Stimulated activated CD8-positive, alpha-beta memory T cell treated with anti-CD3 and anti-CD28 coated beads, Interleukin-2, amount 100 ng/mL, for 1 hour (primary cell): ENCODE measurements around the gene RBMS3.

Experiments
- DNase-seq, 2 donors: peaks; one replicate each; pipeline ENCODE4 v3.0.0-alpha.2; 2020; ENCODE audit warnings: low read depth in 2 of 2

Gene RBMS3

GRCh38 chr3:29576675-29577074, 295.8 kb downstream of the RBMS3 start:
- no peak for DNase-seq

DNA sequence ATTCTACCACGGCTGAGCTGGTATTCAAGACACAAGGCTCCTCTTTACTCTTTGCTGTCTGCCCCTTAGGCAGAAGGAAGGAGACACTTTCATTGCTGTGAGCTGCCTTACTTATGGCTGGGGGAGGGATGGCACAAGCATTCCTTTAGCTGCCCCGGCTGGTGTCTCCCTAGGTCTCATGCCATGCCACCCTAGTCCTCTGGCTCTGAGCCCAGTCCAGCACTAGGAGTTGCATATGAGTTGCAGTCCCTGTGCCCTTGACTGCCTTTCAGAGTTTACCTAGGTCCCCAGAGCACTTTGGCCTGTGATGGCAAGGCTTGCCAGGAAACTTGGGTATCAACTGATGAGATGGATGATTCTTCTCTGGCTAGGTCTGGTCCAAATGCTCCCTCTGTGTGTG, 296.4 kb downstream of the RBMS3 start:
- no peak for DNase-seq

GRCh38 chr3:29581311-29581710, 300.4 kb downstream of the RBMS3 start:
- DNase-seq, result no peak

GRCh38 chr3:29582273-29582672, 301.4 kb downstream of the RBMS3 start:
- no peak for DNase-seq

DNA sequence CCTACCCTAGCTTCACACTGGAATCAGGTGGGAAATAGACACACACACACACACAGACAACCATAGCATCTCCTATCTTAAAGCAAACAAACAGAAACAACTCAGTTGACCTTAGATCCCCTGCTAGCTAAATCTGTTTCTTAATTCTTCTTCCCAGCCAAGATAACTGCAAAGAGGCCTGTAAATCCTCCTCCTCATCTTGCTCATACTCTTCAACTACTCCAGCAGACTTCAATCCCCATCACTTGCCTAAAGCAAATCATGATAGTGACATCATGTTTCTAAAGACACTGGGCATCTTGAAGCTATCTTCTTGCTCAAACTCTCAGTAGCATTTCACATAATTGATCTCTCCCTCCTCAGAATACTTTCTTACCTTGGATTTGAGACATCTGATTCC, 303.0 kb downstream of the RBMS3 start:
- no peak for DNase-seq

- DNase-seq, result no peak
Observed at GRCh38 chr3:29585368-29585767, 304.5 kb downstream of the RBMS3 start.

GRCh38 chr3:29587340-29587739, 306.5 kb downstream of the RBMS3 start:
- DNase-seq, result no peak

GRCh38 chr3:29590012-29590411, 309.1 kb downstream of the RBMS3 start:
- DNase-seq, result no peak

DNA sequence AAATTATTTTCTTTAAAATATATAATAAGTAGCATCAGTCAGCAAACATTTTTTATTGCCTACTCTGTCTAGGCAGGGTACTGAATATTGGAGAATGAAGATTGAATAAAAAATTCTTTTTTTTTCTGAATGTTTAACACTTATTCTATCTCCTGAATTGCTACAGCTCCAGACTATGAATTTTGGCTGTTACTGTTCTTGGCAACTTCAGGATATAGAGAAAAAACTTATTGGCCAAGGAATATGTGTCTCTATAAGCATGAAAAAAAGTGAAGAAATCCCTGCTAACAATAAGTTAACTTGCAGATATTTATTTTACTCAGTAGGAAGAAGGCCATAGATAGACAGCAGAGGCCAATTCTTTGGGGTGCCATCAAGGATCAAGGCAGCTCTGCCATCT, 309.6 kb downstream of the RBMS3 start:
- DNase-seq, result no peak

DNA sequence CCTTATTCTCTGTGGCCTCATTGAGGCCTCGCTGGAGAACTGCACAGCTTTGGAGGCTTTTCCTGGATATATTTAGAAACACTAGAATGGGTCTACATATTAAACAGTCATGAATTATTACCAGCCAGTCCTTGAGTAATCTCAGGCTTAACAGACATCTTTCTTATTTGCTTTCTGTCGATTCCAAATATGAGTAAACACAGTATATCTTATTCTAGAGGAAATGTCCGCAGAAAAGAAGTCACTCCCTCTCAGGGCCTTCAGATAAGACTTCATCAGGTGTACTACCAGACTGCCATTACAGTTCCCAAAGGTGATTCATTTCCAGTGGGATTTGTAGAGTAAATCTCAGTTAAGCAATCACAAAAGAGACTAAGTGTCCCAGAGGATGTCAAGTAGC, 310.7 kb downstream of the RBMS3 start:
- DNase-seq, result no peak

- DNase-seq, result no peak
Observed at GRCh38 chr3:29593802-29594201, 312.9 kb downstream of the RBMS3 start.

DNA sequence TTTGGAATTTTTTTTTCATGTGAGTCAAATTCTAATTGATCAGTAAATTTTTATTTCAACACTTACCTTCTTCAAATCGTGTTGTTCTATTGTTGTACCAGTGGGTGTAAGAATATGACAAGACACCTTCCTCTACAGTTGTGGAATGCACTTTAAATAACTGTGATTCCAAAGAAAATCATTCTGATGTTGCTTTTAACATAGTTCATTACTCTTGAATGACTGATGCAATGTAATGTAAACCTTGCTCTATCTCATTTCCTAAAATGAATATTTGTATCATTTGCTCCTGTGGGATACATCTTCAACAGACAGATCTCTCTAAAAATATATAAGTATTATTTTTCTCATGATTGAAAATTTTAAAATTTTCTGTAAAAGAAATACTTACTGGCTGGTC, 313.4 kb downstream of the RBMS3 start:
- no peak for DNase-seq

DNA sequence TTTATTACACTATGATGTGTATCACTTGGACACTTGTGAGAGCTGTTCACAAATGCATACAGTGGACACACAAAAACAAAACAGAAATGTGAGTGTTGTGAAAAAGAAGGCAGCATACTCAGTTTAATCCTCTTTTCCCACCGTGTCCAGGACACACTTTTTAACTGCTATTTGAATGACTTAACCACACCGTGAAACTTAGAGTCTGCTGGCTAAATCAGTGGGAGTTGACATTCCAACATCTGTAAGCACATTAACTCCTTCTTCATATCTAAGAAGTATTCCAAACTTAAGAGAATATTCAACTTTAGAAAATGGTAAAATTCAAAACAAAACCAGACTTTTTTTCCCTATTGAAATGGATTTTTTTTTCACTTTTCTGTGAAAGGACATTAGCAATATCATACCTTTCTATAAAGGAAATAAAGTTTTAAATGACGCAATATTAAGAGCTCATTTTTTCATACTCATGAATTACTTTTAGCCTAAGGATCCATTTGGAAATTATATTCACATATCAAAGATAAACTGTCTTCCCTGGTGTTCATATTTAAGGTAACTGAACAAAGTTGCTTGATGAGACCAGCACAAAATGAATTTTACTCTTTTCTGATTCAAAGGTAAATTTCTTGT, 316.6 kb downstream of the RBMS3 start:
- no peak for DNase-seq

DNA sequence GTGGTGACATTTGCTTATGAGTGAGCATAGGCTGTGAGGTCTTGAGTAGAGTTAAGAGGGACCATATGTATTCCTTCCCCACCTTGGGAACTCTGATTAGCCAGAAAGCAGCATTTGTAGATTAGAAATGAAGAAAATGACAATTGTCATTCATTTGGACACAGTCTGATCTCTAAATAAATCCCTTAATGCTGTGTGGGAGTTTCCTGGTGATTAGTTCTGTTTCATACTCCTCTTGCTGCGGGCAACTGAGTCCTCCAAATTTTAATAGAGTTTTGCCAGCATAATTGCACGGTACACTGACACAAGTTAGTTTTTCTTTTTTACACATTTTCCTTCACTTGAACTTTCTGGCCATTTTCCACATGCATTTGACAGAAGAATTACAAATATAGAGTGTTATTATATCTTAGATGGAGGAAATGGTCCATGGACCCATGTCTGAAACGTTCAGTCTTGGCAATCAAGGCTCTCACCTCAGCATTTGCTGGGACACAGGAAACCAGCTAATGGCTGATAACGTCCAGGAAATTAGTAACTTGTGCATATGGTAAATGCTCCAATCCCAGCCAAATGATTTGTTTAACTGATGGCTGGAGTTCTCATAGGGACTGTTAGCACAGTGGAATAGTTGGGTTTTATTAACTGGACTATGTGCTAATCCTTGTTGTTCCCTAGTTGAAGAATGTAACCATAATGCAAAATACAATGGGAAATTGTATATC, 321.2 kb downstream of the RBMS3 start:
- no peak for DNase-seq

DNA sequence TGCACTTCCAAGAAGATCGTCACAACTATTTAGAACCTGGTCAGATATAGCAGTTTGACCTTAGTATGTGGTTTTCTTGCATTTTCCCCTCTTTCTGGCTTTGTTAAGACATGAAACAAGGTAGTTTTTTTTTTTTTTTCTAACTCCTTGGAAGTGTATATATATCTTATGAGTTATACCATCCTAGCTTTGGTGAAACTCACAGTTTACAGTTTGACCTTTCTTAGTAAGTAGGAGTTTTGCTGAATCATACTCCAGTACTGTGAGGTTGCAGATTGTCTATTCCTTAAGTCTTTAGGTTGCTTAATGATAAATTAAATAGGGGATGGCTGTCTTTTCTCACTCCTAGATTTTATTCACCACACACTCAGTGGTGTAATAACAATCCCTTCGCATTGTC, 325.0 kb downstream of the RBMS3 start:
- DNase-seq, result no peak

- DNase-seq, result no peak
Observed at GRCh38 chr3:29606416-29606815, 325.5 kb downstream of the RBMS3 start.

DNA sequence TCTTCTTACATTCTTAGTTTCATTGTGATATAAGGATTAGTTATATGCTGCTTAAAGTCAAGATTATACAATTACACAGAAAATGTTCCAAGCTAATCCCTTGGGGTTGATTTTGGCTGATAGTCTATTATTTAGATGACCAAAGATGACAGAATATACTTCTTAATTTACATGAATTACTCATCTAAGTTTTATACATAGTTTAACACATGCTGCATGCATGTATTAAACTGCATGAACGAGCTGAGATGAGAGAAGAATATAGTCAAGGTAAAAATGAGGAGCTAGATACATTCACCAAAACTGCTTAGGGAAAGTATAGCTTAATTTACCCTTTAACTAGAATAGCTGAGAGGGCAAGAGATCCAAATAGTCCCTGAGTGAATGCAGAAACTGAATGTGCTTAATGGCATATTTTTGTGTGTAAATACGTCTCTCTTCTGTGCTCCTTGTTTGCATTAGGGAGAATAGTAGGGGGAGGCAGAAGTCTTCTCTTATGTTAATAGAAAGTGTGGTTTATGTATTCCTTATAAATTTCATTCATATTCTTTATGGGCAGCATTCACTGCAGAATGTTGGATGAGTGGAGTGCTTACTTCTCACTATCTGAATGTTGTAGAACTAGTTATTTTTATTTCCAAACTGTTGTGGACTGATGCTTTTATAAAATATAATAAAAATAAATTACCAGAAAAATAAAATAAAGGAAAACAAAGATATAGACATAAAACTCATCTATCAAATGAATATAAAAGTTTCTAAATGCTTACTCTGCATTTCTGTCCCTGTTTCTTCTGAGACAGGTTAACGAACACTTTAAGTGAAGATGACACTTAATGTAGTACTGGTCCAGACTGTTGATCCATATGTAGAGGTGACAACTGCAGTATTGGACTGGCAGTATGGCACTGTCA, 327.8 kb downstream of the RBMS3 start:
- no peak for DNase-seq

GRCh38 chr3:29609328-29609811, 328.5 kb downstream of the RBMS3 start:
- no peak for DNase-seq

DNA sequence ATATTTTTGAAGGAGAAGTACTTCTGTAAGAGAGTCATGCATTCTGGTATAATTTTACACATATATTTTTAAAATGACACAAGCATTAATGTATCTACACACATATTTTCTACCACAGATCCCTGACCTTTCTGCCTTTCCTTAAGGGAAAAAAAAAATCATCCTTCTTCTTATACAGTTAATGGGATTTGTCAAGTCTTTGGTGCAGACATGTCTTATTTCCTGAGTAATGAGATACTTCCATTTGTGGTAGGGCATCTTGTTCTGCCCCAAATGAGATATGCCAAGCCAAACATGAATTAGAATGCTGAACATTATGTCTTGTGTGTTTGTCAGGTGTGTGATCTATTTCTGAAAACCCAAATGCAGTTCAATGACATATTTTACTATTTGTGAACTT, 329.9 kb downstream of the RBMS3 start:
- no peak for DNase-seq

- DNase-seq, result no peak
Observed at GRCh38 chr3:29611252-29611651, 330.4 kb downstream of the RBMS3 start.

DNA sequence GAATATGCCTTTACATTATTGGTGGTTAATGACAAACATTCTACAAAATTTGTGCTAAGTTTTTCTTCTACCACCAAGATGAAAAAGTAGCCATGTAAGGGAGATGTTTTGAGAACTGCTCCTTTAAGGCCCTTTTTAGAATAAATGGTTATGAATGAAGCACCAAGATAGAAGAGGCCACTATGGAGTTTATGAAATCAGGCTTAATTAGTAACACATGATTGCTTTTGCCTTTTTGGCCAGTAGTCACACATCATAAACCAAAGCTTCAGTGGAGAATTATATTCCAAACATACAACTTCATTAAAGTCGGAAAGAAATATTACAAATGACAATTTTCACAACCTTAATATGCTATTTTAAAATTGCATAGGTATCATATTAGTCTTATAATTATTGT, 331.7 kb downstream of the RBMS3 start:
- DNase-seq, result no peak

GRCh38 chr3:29614954-29615353, 334.1 kb downstream of the RBMS3 start:
- DNase-seq, result no peak
